ENCODE results near the gene VTA1.
"Not testable (repeated sequence)": the region's sequence is repeated elsewhere in the genome, so short reads cannot be mapped to it uniquely, and the experiment has no call there.

Gene VTA1, protein sequence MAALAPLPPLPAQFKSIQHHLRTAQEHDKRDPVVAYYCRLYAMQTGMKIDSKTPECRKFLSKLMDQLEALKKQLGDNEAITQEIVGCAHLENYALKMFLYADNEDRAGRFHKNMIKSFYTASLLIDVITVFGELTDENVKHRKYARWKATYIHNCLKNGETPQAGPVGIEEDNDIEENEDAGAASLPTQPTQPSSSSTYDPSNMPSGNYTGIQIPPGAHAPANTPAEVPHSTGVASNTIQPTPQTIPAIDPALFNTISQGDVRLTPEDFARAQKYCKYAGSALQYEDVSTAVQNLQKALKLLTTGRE

DNA sequence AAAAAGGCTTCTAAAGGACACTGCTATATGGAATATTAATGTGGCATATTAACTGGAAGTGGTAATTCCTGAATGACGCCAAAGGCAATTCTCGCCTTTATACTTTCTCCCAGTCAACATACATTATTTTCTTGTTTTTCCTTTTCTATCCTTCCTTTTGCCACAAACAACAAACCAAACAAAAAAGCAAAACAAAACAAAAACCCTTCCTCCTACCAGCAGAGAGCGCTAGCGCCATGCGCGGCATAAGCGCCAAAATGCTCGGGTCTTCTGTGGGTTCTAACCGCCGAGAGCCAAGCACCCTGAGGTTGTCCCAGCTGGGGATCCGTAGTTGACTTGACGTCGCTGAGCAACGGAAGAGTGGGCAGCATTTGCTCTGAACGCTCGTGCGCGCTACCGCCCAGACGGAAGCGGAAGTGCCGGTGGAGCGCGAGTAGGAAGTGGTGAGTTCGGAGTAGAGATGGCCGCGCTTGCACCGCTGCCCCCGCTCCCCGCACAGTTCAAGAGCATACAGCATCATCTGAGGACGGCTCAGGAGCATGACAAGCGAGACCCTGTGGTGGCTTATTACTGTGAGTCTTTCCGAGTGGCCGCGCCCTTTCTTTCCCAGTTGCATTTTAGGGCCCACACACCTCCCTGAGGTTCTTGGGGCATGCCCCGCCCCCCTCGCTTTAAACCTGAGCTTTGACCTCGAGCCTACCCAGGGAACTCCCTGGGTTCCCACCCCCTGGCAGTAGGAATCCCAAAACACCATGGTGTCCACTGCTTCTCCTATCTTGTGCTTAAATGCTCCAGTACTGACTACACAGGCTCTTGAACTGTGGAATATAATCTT is at the start of gene VTA1, which contains the start of gene NMBR:
TSS of gene VTA1 (plus strand) at position 436 of the 835 bp plus-strand sequence. CDS start at position 461, 25 bp downstream.
TSS of gene NMBR (minus strand) at position 295 of the 835 bp plus-strand sequence. CDS start 58,464 bp downstream, outside the sequence.
- DNase-seq, result peak; percentile 99

DNA sequence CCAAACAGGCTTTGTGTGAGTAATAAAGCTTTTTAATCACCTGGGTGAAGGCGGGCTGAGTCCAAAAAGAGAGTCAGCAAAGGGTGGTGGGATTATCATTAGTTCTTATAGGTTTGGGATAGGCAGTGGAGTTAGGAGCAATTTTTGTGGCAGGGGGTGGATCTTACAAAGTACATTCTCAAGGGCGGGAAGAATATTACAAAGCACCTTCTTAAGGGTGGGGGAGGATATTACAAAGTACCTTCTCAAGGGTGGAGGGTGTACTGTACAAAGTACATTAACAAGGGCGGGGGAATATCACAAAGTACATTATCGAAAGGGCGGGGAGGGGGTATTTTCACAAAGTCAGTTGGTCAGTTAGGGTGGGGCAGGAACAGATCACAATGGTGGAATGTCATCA is 42.2 kb upstream of the VTA1 start:
- DNase-seq, result not testable (repeated sequence)

DNA sequence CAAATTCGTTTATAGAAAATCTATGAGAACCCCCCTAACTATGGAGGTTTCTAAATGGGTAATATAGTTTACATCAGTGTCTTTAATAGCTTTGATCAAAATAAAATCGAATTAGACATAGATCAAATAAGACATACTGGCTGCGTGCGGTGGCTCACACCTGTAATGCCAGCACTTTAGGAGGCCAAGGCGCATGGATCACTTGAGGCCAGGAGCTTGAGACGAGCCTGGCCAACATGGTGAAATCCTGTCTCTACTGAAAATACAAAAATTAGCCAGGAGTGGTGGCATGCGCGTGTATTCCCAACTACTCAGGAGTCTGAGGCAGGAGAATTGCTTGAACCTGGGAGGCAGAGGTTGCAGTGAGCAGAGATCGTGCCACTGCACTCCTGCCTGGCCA is 36.2 kb upstream of the VTA1 start:
- DNase-seq, result not testable (repeated sequence)

DNA sequence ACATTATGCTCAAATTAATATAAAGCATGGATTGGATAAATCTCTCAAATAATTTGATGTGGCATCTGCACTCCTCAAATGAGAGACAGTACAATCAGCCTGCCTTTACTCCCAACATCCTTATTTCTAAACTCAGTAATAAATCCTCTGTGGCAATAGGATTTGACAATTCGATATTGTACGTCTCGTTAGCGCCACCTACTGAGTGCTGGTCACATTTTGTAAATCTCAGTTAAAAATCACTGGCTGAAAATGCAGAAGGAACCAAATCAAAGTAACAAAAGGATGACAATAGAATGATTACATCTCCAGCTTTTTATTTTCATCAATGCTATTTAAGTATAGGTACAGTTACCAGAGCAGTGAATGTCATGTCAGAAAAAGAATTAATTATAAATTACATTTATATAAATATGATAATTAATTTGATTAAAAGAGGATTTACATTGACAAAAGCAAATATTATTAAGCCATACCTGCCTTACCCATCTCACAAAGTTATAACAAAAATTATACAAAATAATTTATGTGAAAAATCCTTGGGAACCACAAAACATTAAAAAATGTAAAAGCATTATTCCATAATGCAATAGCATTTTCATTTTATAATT is 34.5 kb upstream of the VTA1 start:
- DNase-seq, result peak; percentile 71 to 84

DNA sequence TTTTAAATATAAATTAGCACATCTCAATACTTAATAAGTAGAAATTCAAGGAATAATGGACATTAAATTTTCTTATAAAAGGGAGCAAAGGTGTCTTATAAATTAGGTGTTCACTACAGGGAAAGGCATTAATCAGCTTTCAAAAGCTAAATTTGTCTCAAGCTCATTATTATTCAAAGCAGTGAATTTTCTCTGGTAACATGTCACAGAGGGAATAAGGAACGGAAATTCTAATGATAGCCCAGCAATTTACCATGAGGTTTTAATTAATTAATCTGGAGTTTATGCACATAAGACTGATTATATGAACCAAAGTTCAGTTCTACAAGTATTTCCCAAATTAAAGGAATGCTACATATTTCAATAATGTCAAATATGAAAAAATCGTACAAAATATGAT is 29.7 kb upstream of the VTA1 start:
- no peak for DNase-seq

DNA sequence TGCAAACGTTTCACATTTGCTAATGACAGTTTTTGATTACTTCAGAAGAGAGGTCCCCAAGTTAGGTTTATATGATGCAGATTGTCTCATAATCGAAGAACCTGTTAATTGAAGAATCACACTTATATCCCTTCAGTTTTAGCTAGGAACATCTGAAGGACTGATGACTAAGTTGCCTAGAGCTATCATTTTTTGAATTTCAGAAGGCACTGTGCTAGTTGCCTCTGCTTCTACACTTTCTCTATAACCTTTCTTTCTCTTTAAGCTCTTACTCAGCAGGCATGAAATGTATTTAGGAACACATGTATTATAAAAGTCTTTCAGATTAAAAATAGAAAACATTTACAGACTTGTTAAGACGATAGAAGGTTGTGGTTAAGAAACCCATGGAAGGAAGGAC is 28.7 kb upstream of the VTA1 start:
- DNase-seq, result no peak

DNA sequence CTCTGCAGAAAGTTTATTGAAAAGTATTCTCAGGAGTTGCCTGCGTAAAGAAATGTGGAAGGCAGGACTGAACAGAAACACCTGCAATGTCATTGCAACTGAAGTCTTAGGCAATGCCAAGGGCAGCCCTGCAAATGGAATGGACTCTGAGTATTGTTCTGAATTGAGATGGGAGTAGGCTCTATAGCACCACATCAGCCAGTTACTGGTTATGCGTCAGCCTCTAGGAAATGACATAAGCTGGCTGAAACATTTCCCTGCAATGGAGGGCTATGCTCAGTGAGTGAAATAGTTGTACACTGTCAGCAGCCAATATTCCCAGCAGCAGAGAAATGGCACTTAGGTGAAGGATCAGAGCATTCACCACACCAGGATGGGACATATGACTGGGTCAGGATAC is 28.1 kb upstream of the VTA1 start:
- DNase-seq, result no peak

DNA sequence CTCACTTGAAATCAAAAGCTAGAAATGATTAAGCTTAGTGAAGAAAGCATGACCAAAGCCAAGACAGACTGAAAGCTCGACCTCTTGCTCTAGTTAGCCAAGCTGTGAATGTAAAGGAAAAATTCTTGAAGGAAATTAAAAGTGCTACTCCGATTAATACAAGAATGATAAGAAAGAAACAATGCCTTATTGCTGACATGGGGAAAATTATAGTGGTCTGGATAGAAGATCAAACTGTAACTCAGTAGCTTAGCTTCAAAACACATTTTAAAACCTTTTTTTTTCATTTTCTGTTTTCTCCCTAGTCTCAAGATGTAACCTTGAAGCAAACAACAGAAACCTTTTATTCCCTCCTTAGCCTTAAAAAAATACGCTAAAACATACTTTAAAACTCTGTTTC is 25.7 kb upstream of the VTA1 start:
- no peak for DNase-seq

DNA sequence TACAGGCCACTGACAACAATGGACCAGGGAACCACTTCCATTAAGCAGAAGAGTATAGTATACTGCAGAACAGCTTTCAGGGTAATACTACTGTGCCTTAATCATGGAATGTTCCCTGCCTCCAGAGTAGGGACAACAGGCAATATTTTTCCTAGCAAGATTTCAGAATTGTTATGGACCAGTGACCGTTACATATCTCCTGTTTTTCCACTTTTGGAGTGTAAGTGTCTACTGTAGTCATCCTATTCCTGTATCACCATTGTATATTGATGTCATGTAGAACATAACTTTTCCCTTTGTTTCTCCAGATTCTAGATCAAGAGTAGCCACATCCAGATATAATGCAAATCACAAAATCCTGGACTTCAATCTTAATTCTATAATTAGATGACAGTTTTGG is 16.2 kb upstream of the VTA1 start:
- DNase-seq, result no peak

DNA sequence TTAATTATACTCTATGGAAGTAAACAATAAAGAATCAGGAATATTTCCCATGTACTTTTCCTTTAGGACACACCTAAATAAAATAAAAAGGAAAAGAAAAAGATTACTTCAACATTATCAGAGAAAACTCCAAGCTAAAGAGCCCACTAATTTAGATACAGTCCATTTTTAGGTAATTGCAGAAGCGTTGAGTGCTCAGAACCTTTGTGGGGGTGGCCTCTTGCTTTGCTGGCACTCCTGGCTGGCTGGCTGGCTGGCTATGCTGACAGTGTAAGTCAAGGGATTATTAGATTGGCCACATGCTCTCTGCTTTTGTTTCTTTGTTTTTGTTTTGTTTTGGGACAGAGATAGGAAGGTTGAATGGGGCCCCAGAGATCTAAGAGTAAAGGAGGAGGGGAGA is 14.4 kb upstream of the VTA1 start, which contains the start of gene GJE1:
TSS of gene GJE1 (plus strand) at position 301 of the 400 bp plus-strand sequence. CDS start 234 bp downstream, outside the sequence.
- DNase-seq, result no peak

DNA sequence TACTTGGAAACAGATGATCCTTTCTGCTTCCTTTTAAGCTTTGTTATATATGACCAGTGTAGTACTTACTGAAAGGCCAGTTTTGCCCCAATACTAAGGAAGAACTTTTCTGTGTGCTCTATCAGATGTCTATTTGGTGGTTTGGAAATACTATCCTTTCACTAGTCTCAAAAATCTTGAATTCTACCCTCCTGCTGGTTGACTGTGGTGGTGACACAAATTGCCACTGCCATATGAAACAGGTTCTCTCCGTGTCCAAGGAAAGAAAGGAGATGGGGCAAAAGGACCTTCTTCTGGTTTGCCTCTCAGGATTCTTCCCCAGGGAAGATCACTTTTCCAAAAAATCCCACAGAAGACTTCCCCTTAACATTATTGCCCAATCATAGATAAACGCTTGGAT is 8.2 kb upstream of the VTA1 start:
- no peak for DNase-seq

DNA sequence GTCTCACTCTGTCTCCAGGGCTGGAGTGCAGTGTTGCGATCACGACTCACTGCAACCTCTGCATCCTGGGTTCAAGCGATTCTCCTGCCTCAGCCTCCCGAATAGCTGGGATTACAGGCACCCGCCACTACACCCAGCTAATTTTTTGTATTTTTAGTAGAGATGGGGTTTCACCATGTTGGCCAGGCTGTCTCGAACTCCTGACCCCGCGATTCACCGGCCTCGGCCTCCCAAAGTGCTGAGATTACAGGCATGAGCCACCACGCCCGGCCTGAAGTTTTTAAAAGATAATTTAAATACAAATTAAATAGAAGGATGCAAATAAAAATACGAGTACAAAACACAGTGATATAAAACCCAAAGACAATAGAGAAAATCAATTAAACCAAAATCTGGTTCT is 5.5 kb upstream of the VTA1 start:
- not testable (repeated sequence) for DNase-seq

DNA sequence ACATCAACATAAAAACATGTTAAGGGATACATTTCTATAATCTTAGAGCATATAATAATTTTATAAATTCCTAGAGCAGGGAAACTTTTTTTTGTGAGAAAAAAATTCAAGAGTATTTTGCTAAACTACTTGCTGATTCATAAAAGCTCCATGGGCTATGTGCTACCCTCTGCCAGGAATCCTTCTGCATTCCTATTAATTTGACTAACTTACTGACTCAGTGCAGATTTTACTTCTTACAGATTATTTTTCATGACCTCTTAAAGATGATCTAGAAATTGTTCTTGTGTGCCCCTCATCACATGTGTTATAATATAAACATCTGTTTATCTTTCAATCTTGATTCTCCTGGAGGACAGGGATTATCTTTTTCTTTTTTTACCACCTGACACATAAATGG is 5.7 kb downstream of the VTA1 start:
- DNase-seq, result no peak

DNA sequence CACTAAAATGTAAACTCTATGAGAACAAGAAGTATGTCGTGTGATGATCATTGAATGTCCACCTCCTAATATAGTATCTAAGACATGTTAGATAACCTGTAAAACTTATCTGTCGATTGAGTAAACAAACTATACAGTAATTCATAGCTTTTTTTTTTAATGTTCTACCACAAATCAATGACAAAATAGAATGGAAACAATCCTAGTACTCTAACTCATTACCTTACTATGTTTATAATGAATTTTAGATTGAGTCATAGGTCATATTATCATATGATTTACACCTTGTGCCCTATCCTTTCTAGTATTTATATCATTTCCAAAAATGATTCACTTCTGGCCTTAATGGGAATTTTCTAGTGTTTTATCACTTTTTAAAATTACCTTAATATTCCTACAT is 6.1 kb downstream of the VTA1 start:
- DNase-seq, result no peak

DNA sequence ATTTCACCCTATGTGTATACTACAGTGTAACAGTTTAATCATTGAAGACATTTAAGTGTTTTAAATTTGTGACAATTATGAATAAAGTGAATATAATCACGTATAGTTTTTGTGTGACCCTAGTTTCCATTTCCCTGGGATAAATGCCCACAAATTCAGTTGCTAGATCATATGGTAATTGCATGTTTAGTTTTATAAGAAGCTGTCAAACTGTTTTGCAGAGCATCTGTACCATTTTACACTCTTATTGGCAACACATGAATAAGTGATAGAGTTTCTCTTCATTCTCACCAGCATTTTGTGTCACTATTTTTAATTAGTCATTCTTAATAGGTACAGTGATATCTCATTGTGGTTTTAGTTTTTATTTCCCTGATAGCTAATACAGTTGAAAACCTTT is 7.3 kb downstream of the VTA1 start:
- DNase-seq, result no peak

DNA sequence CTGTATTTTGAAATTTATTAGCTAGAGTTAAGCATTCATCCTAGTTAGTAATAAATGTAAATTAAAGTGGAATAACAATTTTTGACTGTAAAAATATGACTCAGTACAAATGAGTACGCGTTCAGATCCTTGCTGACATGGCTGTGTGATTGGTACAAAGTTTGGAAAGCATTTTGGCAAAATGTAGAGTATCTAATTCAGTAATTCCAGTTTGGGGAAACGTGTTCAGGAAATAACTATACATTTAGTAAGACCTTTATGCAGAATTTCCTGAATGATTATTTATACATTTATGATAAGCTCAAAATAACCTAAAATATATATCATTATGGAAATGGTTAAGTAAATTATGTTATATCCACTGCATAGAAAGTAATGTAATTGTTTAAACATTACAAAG is 8.0 kb downstream of the VTA1 start:
- DNase-seq, result no peak

DNA sequence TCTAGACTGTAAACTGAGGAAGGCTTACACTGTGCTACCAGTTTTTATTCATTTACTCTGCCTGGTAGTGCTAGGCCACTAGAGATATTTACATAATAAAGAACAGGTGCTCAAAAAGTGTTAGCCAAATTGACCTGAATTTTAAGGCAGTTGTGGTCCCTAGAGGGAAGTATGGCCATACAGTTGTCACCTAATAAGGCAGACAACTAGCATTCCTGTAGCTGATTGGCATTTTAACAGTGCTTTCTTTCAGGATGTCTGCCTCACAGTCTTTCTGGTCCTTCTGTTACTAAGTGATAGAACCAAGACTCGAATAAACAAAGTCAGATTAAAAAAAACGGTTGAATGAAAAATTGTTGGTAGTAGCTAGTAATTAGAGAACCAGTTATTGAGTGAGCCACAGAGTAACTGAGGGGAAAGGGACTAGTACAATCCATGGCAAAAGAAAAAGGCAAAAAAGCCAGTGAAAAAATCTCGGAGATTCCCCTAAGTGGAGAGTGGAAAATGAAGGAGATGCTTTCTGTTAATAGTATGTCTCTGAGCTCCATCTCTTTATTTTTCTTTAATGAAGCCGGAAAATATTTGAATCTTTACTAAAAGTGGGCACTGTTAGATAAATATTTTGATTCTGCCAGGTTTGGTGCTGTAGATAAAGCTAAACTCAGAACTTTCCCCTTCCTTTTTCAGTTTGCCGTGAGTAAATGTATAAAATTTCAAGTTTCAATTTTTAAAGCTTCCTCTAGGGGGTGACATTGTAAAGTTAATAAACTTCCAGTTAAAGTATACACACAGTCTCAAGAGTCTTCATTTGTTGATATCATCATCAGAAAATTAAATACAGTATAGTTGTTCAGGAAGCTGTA is 9.1 kb downstream of the VTA1 start:
- DNase-seq, result peak; percentile 54 to 67

DNA sequence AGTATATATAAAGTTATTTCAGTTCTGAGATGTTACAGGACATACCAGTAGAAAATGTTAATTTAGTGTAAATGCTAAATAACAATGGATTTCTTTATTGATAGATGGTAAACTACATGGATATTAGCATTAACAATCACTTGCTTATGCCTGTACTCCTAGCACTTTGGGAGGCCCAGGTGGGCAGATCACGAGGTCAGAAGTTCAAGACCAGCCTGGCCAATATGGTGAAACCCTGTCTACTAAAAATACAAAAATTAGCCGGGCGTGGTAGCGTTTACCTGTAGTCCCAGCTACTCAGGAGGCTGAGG is 9.7 kb downstream of the VTA1 start:
- not testable (repeated sequence) for DNase-seq

DNA sequence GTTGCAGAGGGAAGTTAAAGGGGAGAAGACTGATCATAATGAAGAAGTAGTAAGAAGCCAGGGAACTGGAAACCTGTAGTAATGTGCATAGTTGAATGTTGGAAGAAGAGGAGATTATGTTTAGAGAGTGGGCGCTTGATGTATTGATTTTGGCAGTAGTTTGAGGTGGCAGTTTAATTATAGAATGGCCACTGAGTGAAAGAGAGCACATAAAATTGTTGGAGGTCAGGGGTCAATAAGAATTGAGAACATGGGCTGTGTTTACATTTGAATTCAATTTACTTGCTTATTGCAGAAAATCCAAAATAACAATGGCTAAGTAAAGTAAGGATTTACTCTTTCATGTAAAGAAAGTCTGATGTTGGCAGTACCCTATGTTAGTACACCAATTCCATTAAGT is 15.7 kb downstream of the VTA1 start:
- DNase-seq, result no peak

DNA sequence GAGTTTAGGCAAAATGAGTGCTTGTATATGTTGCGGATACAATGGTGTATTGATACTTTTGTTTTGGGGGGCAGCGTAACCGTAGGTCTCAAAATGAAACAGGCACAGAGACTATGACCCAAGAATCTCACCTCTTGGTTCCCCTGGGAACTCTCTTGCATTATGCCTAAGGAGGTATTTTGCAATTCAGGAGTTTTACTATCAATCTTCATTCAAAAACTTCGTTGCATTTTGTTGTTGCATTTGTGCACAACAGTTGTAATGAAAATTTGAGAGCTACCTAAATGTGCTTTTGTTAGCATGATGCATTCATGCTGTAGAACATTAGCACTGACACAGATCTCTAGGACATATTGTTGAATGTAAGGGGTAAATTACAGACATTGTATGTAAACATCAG is 18.2 kb downstream of the VTA1 start:
- DNase-seq, result no peak

DNA sequence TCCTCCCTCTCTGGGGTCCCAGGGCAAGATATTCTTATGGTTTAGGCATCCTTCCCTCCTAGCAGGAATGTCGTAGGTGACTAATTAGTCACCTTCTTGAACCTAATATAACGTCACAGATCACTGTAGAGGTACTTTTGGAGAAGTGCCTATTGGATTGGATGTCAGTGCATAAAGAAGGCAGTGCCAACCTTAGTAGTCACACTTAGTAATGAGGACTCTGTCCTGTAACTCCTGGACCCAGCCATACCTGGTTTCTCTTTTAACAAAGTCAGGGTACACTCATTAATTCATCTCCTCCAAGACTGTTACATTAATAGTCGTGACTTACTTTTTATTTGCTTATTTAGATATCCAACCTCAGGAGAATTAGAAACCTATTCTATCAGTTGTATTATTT is 20.0 kb downstream of the VTA1 start:
- no peak for DNase-seq

DNA sequence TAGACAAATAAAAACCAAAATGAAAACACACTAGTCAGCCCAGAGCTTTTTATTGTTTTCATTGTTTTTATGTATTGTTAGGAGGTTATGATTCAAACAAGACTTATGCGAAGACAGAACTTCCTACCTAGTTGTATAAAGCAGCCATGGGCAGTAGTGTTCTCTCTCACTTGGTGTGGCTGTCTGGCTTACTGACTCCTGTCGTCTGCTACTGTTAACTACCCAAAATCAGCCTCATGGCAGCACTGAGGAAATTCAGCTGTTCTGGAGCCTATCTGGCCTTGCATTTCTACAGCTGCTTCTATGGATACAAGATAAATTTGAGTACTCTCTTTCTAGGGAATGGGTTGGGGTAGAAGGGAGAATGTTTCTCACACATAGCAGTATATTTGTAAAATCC is 20.4 kb downstream of the VTA1 start:
- no peak for DNase-seq

DNA sequence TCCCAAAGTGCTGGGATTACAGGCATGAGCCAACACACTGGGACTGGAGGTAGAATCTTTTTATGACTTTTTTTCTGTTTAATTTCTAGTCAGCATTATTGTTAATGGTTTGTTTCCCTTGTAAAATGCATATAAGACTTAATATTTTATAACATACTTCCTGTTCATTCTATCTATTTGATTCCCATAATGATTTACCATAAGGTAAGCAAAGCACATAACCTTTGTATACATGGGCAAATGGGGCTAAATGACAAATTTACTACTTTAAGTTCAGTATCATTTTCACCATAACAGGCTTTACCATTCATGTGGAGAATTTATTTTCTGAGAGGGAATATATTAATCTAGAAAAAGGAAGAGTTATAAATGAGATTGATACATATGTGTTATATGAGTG is 24.3 kb downstream of the VTA1 start:
- DNase-seq, result no peak
